HG03565 (cell line): ENCODE data around the gene ARSI.

Experiments
- ATAC-seq: cut with Tn5 transposase; IDR thresholded peaks from one replicate; pipeline ENCODE4 v1.9.1; 2021; ENCODE audit warnings: mild to moderate bottlenecking, moderate library complexity; ENCODE audit not compliant: unreplicated experiment

ARSI gene

DNA sequence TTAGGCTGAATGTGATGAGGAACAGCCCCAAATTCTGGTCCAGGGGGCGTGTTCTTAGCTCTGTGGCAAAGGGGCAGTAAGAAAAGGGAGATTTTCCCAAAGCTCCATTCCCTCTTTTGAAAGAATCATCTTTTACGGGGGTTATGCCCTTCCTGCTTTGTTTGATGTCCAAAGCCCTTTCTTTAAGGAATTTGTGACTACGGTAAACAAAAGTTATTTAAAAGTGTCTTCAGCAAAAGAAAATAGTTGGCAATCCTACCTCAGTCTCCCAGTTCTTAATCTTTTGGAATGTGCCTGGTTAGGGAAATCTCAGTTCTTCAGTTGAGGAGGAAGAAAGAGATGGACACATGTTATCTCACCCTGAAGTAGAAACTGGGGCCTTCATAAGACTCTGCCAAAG lies 24.4 kb upstream of the ARSI start:
- ATAC-seq = no peak

GRCh38 chr5:150326707-150327106 lies 24.0 kb upstream of the ARSI start:
- ATAC-seq = no peak

- ATAC-seq = no peak
These were observed 22.7 kb upstream of the ARSI start for GRCh38 chr5:150325426-150325825.

- no peak for ATAC-seq
These were observed 21.1 kb upstream of the ARSI start for GRCh38 chr5:150323819-150324218.

DNA sequence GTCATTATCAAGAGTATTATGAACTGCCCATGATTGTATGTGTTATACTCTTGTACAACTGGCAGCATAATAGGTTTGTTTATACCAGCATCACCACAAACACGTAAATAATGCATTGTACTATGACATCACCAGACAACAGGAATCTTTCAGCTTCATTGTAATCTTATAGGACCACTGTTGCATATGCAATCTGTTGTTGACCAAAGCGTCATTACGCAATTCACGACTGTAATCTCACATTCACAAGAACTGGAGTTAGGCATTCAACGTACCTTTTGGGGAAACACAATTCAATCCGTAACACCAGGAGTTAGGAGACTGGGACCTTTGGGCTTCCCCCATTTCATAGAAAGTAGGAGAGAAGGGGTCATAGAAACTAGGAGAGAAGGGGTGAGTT lies 20.4 kb upstream of the ARSI start:
- ATAC-seq = no peak

DNA sequence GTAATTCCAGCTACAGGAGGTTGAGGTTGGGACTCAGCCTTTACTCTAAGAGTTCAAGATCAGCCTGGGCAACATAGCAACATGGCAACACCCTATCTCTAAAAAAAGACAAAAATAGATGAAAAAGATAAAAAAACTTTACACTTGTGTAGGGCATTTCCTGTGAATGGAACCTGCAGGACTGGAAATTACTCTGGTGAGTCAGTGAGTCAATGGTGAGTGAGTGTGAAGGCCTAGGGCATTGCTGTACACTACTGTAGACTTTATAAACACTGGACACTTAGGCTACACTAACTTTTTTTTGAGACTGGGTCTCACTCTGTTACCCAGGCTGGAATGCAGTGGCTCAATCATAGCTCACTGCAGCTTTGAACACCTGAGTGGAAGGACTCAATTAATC lies 19.5 kb upstream of the ARSI start:
- no peak for ATAC-seq

DNA sequence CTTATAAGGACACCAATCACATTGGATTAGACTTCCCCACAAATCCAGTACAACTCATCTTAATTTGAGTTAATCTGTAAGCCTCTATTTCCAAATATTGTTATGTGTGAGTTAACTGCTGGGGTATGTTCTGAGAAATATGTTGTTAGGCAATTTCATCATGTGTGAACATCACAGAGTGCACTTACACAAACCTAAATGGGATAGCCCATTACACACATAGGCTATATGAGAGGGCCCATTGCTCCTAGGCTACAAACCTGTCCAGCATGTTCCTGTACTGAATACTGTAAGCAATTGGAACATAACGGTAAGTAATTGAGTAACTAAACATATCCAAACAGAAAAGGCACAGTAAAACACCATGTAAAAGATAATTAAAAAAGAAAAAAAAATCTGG lies 19.1 kb upstream of the ARSI start:
- no peak for ATAC-seq

GRCh38 chr5:150321211-150321610 lies 18.5 kb upstream of the ARSI start:
- ATAC-seq = no peak

DNA sequence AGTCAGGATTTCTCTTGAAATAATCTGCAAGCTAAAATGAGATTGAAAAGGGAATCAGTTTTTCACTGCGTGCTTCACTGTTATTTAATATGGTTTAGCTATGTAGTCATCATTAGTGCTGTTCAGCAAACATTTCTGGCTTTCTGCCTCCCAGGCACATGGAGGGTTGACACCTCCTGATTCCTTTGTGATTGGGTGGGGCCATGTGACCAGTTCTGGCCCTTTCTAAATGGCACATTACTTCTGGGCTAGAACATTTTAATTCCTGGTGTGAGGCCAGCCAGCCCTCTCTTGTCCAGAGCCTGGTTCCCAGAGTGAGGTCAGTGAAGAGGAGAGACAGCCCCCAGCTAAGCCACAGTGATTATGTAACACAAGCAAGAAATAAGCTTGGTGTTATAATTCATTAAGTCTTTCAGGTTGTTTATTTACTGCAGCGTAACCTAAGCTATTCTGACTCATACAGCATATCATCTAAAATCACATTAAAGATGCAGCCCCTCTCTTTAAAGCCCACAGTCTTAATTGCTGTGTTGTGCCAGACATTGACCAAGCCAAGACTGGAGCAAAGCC lies 17.4 kb upstream of the ARSI start:
- ATAC-seq = no peak

DNA sequence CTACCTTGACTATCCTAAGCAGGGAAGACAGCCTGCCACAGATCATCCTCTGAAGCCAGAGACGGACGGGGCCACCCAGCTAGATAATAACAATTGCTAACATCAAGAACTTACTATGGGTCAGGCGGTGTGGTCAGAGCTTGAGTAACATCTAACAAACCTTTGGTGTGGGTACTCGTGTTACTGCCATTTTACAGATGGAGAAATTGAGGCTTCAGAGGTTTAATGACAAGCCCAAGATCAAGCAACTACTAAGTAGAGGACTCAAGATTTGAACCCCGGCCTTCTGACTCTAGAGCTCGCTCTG lies 16.7 kb upstream of the ARSI start:
- no peak for ATAC-seq

- ATAC-seq = no peak
These were observed 16.1 kb upstream of the ARSI start for GRCh38 chr5:150318613-150319483.

DNA sequence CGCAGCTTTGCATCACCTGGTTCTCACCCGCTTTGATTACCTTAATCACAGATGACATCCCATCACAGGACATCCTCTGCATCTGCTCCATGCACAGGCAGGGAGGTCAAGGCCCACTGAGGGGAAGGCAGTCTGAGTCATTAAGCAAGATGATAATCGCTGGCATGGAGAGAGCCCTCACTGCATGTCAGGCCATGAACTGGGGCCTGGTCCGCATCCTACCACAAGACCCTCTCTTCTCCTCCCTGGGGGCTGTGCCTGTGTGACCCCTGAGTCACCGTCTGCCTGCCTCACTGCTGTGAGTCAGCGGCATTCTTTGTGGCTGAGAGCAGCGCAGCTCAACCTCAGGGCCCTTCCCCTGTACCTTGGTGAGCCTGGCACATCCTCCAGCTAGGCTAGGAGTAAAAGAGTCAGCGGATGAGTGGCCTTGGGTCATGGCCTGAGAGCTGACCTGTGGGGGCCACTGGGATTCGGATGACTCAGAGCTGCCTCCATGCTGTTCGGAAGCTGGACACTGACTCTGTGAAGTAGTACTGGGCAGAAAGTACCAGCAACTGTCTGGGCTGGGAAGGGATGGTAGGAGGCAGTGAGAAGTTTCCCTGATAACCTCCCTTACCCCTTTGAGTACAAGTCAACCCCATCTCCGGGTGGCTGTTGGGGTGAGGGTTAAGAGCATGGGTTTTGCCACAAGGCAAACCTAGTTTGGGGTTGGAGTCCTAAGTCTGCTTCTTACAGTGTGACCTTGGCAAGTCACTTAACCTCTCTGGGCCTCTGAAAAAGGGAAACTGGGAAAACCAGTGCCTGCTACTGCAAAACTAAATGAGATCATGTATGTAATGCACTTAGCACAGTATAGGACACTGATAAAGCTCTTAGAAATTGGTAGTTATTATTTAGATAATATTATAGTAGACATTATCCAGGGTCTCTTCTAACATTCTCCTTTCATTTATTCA lies 14.6 kb upstream of the ARSI start:
- ATAC-seq = no peak

- ATAC-seq = no peak
These were observed 13.6 kb upstream of the ARSI start for GRCh38 chr5:150316320-150316719.

GRCh38 chr5:150315245-150315644 lies 12.5 kb upstream of the ARSI start:
- no peak for ATAC-seq

GRCh38 chr5:150313921-150314716 lies 11.4 kb upstream of the ARSI start:
- ATAC-seq = no peak

- ATAC-seq = no peak
These were observed 10.8 kb upstream of the ARSI start for GRCh38 chr5:150313501-150313900.

DNA sequence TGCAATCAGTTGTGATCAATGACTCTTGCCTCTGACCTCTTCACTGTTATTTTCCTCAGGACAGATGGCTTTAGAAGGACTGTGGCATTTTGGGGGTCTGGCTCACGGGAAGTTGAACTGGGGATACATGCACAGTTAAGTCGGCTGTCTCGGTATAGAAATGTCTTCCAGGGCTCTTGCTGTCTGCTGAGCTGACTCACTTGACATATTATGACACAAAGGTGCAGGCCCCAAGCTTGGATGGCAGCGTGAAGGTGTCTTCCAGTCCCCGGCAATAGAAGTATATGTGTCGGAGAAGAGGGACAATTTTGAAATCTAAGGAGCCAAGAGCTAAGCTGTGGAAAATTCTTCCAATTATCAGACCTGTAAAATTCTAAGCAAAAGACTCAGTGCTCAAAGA lies 9.8 kb upstream of the ARSI start:
- no peak for ATAC-seq

DNA sequence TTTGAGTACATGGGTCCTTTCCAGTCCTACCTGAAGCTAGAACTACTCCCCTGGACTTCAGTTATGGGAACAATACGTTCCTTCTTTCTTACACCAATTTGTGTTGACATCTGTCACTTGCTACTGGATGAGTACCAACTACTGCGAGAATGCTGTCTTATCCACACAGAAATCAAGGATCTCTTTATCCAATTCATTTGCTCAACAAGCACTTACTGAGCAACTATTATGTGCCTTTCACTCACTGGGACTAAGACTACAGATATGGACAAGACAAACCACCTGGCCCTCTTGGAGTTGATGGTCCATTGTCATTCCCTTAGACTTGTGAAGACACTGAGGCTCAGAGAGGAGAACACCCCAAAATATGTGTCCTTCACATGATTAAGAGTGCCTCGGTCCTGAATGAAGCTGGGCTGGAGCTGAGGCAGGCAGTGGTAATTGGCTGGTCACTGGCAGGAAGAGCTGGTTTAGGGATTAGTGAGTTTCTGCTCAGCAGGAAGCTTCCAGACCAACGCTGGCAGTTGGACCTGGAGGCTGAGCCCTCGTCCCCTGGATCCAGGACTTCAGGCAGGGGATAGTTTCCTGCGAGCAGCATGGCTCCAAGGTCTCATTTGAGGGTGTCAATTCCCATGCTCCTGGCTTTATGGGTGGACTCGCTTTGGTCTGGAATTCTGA lies 8.4 kb upstream of the ARSI start:
- no peak for ATAC-seq

- no peak for ATAC-seq
These were observed 7.5 kb upstream of the ARSI start for GRCh38 chr5:150310246-150310645.

GRCh38 chr5:150309886-150310239 lies 7.2 kb upstream of the ARSI start:
- no peak for ATAC-seq
